HEK293 (cell line): Measurements from ENCODE around the gene LRRC51.

Source experiments
- MZF1 ChIP-seq: fragments of 450-650 bp; formaldehyde crosslinking; IDR thresholded peaks from 2 replicates; pipeline ENCODE4 v1.5.1; 2017; ENCODE audit warnings: missing biosample characterization, missing genetic modification characterization, borderline replicate concordance
- SCRT2 ChIP-seq: fragments of 450-650 bp; formaldehyde crosslinking; IDR thresholded peaks from 2 replicates; pipeline ENCODE4 v1.5.1; 2016; ENCODE audit warnings: missing biosample characterization, missing genetic modification characterization
- YY1 ChIP-seq: fragments of 450-650 bp; formaldehyde crosslinking; IDR thresholded peaks from 2 replicates; pipeline ENCODE4 v1.5.1; 2018; ENCODE audit warnings: missing biosample characterization, missing genetic modification characterization
- TF ChIP-seq, protein P1 (sequence below): fragments of 450-650 bp; formaldehyde crosslinking; IDR thresholded peaks from 2 replicates; pipeline ENCODE4 v1.5.1; 2016; ENCODE audit warnings: missing biosample characterization, missing genetic modification characterization
- TF ChIP-seq, protein P2 (sequence below): fragments of 450-650 bp; formaldehyde crosslinking; IDR thresholded peaks from 2 replicates; pipeline ENCODE4 v1.5.1; 2016; ENCODE audit warnings: missing biosample characterization, missing genetic modification characterization
- TF ChIP-seq, protein P3 (sequence below): sonication (generic); formaldehyde crosslinking; IDR thresholded peaks from 2 replicates; pipeline ENCODE4 v1.8.1; 2022; ENCODE audit warnings: mild to moderate bottlenecking, moderate library complexity, missing genetic modification reagents

DNA sequence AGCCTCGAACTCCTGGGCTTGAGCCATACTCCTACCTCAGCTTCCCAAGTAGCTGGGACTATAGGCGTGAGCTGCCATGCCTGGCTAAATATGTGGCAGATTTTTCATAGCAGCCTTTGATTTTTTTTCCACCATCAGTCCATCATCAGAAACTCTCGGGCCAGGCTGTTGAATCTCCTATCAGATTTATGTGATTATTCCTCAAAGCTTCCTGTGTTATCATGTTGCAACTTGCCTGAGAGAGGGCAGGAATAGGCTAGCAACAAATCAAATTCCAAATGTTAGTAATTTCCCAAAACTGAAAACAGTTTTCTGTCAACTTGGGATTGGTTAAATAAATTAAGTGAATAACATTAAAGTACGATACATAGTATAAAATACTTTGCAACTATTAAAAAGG is 3.4 kb downstream of the LRRC51 start:
- no peak for TF ChIP-seq SCRT2
- TF ChIP-seq MZF1: no peak
- TF ChIP-seq, protein P1, sequence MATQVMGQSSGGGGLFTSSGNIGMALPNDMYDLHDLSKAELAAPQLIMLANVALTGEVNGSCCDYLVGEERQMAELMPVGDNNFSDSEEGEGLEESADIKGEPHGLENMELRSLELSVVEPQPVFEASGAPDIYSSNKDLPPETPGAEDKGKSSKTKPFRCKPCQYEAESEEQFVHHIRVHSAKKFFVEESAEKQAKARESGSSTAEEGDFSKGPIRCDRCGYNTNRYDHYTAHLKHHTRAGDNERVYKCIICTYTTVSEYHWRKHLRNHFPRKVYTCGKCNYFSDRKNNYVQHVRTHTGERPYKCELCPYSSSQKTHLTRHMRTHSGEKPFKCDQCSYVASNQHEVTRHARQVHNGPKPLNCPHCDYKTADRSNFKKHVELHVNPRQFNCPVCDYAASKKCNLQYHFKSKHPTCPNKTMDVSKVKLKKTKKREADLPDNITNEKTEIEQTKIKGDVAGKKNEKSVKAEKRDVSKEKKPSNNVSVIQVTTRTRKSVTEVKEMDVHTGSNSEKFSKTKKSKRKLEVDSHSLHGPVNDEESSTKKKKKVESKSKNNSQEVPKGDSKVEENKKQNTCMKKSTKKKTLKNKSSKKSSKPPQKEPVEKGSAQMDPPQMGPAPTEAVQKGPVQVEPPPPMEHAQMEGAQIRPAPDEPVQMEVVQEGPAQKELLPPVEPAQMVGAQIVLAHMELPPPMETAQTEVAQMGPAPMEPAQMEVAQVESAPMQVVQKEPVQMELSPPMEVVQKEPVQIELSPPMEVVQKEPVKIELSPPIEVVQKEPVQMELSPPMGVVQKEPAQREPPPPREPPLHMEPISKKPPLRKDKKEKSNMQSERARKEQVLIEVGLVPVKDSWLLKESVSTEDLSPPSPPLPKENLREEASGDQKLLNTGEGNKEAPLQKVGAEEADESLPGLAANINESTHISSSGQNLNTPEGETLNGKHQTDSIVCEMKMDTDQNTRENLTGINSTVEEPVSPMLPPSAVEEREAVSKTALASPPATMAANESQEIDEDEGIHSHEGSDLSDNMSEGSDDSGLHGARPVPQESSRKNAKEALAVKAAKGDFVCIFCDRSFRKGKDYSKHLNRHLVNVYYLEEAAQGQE (tag by site-specific recombination): no peak
- TF ChIP-seq, protein P2, sequence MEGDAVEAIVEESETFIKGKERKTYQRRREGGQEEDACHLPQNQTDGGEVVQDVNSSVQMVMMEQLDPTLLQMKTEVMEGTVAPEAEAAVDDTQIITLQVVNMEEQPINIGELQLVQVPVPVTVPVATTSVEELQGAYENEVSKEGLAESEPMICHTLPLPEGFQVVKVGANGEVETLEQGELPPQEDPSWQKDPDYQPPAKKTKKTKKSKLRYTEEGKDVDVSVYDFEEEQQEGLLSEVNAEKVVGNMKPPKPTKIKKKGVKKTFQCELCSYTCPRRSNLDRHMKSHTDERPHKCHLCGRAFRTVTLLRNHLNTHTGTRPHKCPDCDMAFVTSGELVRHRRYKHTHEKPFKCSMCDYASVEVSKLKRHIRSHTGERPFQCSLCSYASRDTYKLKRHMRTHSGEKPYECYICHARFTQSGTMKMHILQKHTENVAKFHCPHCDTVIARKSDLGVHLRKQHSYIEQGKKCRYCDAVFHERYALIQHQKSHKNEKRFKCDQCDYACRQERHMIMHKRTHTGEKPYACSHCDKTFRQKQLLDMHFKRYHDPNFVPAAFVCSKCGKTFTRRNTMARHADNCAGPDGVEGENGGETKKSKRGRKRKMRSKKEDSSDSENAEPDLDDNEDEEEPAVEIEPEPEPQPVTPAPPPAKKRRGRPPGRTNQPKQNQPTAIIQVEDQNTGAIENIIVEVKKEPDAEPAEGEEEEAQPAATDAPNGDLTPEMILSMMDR (tag by site-specific recombination): no peak
- no peak for TF ChIP-seq YY1 (tag by site-specific recombination)
- TF ChIP-seq, protein P3, sequence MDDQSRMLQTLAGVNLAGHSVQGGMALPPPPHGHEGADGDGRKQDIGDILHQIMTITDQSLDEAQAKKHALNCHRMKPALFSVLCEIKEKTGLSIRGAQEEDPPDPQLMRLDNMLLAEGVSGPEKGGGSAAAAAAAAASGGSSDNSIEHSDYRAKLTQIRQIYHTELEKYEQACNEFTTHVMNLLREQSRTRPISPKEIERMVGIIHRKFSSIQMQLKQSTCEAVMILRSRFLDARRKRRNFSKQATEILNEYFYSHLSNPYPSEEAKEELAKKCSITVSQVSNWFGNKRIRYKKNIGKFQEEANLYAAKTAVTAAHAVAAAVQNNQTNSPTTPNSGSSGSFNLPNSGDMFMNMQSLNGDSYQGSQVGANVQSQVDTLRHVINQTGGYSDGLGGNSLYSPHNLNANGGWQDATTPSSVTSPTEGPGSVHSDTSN (CRISPR knock-in tag): no peak
